Left lung (tissue), 10 donors: Measurements from ENCODE around the gene KCTD10. TPM values are rescaled to one million over a fixed set of nuclear protein-coding genes. Genes with fewer than 3 reads are reported as not detected.

Source experiments
- ATAC-seq: fragments of 200-7000 bp; cut with Tn5 transposase; one replicate; pipeline ENCODE4 v1.9.1; 2020; ENCODE audit warnings: moderate library complexity
- DNase-seq, 4 donors: peaks; one replicate each; pipeline ENCODE4 v3.0.0-alpha.2; 2013 to 2020
- H3K27ac ChIP-seq, 2 donors: fragments of 200-600 bp; sonication (generic) in 1 of 2; one replicate each; pipeline versions ENCODE4 v1.5.0 to v1.8.0; 2020 to 2021
- H3K27me3 ChIP-seq, 2 donors: fragments of 200-600 bp; sonication (generic) in 1 of 2; one replicate each; pipeline versions ENCODE4 v1.5.0 to v1.8.0; 2020 to 2021
- H3K36me3 ChIP-seq, 2 donors: fragments of 200-600 bp; sonication (generic) in 1 of 2; one replicate each; pipeline versions ENCODE4 v1.5.0 to v1.8.0; 2020 to 2021
- H3K4me1 ChIP-seq, 2 donors: fragments of 200-600 bp; one replicate each; pipeline ENCODE4 v1.8.0; 2021
- H3K4me3 ChIP-seq, 2 donors: fragments of 200-600 bp; sonication (generic) in 1 of 2; one replicate each; pipeline versions ENCODE4 v1.5.0 to v1.8.0; 2020 to 2021; ENCODE audit warnings: mild to moderate bottlenecking in 1 of 2
- H3K9me3 ChIP-seq, 2 donors: fragments of 200-600 bp; sonication (generic) in 1 of 2; one replicate each; pipeline versions ENCODE4 v1.5.0 to v1.8.0; 2020 to 2021
- intact Hi-C, 2 donors: fragments of 100-400 bp; cut with DNase I; formaldehyde crosslinking; loops; one replicate each; pipeline versions ENCODE4 v1.11.2 to v1.14.2; 2022
- polyA plus RNA-seq, 6 donors: library from polyadenylated mRNA; unstranded; fragments of 120-200 nt; gene quantifications; one replicate each; pipeline ENCODE4 v1.2.1, GENCODE V29; 2013; ENCODE audit not compliant: insufficient read length in 6 of 6
- total RNA-seq, 2 donors: library from RNA; stranded (reverse); fragmentation: NEBNext Ultra II Directional; extraction: Animal tissue kit (Norgen Biotek cat#: 25700); gene quantifications; one replicate each; pipeline ENCODE4 v1.2.1, GENCODE V29; 2021
- TF ChIP-seq, protein P1 (sequence below), 2 donors: fragments of 200-600 bp; sonication (generic) in 1 of 2; IDR thresholded peaks; one replicate each; pipeline versions ENCODE4 v1.5.0 to v1.8.0; 2021; ENCODE audit warnings: antibody characterized with exemption in 2 of 2
- donor health status: DM: no; HTN: yes; CAD: no.
- donor health status: DM: no; HTN: no; CAD: no.

KCTD10 gene
- total and polyA plus RNA-seq, 8 donors, result 42.7 to 68.2 (median 49.7) TPM

DNA sequence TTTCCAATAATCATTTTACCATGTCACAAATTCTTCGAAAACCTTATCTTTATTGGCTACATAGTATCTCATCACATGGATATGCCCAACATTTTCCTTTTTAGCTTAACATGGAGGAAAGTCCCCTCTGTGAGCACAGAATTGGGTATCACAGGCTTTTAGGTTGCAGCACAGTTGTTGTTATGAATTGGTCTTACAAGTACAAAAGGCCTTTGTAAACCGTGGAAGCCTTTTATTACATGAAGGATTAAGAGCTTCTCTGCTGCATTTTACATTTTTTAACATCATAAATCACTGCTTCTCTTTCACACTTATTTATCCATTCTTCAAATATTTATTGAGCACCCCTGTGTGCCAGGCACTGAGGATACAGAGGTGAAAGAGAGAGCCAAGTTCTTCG lies 26.5 kb upstream of the KCTD10 start:
- DNase-seq, result no peak
- H3K36me3 ChIP-seq, result peaks cover 2 to 100% of the 10 kb centered on the region in 2 donors
- no peak for ATAC-seq

GRCh38 chr12:109502332-109502731 lies 25.2 kb upstream of the KCTD10 start:
- ATAC-seq (no peak), DNase-seq (no peak)
- Histone ChIP-seq H3K4me3 (no peak overlapping the region), H3K36me3 (peaks cover 2 to 100% of the 10 kb centered on the region in 2 donors), H3K27me3 (no peaks in the 10 kb centered on the region), H3K27ac (no peak overlapping the region), H3K4me1 (no peaks in the 10 kb centered on the region), H3K9me3 (no peaks in the 10 kb centered on the region)
- TF ChIP-seq, protein P1, sequence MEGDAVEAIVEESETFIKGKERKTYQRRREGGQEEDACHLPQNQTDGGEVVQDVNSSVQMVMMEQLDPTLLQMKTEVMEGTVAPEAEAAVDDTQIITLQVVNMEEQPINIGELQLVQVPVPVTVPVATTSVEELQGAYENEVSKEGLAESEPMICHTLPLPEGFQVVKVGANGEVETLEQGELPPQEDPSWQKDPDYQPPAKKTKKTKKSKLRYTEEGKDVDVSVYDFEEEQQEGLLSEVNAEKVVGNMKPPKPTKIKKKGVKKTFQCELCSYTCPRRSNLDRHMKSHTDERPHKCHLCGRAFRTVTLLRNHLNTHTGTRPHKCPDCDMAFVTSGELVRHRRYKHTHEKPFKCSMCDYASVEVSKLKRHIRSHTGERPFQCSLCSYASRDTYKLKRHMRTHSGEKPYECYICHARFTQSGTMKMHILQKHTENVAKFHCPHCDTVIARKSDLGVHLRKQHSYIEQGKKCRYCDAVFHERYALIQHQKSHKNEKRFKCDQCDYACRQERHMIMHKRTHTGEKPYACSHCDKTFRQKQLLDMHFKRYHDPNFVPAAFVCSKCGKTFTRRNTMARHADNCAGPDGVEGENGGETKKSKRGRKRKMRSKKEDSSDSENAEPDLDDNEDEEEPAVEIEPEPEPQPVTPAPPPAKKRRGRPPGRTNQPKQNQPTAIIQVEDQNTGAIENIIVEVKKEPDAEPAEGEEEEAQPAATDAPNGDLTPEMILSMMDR (IDR thresholded peaks at IDR 0.05), result no peak
- intact Hi-C loops, result no loop called here

More for the DNA sequence above, 26.5 kb upstream of the KCTD10 start:
- intact Hi-C loops, result no loop called here
- Histone ChIP-seq H3K27me3 (no peaks in the 10 kb centered on the region), H3K9me3 (no peaks in the 10 kb centered on the region), H3K4me1 (no peaks in the 10 kb centered on the region), H3K27ac (no peak overlapping the region), H3K4me3 (no peak overlapping the region)
- TF ChIP-seq, protein P1 (IDR thresholded peaks at IDR 0.05), result no peak

- Histone ChIP-seq H3K9me3 (no peaks in the 10 kb centered on the region), H3K36me3 (peaks cover 2 to 96% of the 10 kb centered on the region in 2 donors), H3K27ac (no peak overlapping the region), H3K27me3 (no peaks in the 10 kb centered on the region), H3K4me3 (no peak overlapping the region), H3K4me1 (no peaks in the 10 kb centered on the region)
- DNase-seq, result no peak
- intact Hi-C loops, result no loop called here
- TF ChIP-seq, protein P1 (IDR thresholded peaks at IDR 0.05), result no peak
- ATAC-seq, result no peak
Measured at GRCh38 chr12:109501299-109501698, 24.2 kb upstream of the KCTD10 start.

DNA sequence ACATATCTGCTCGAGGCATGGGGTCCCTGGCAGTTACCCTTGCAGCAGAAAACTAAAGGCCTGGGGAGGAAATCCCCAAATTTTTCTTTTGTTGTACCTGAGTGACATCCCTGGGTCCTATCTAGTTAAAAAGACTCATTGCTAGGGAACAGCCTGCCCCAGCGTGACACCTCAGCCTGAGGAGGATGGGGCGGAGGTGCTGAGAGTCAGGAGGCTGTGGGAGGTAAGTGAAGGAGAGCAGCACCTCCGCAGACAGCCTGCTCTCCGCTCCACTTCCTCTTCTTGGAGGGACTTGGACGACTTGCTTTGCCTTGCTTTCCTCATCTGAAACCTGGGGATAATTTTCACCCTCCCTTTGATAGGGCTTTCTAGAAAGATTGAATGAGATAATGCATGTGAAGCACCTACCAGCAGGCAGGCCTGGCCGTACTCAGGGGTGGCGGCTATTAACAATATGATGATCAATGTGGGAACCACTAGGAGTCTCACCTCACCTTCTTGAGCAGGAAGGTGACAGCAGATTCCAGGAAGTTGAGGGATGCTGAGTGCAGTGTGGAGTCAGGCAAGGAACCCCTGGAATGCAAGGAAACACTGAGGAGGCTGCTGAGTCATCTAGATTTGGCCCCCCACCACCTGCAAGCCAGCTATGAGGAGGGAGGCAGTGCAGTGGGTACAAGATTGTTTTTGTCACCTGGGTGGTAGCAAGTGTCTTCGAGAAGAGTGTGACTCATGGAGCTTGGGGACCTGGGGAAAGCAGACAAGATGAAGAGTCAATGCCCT lies 23.5 kb upstream of the KCTD10 start:
- intact Hi-C loops, result no loop called here
- DNase-seq (no peak), ATAC-seq (no peak)
- Histone ChIP-seq H3K4me3 (no peak overlapping the region), H3K9me3 (no peaks in the 10 kb centered on the region), H3K27ac (no peak overlapping the region), H3K27me3 (no peaks in the 10 kb centered on the region), H3K36me3 (peaks cover 2 to 96% of the 10 kb centered on the region in 2 donors), H3K4me1 (no peaks in the 10 kb centered on the region)
- TF ChIP-seq, protein P1 (IDR thresholded peaks at IDR 0.05), result no peak

- Histone ChIP-seq H3K36me3 (peaks cover 2 to 96% of the 10 kb centered on the region in 2 donors), H3K4me1 (no peaks in the 10 kb centered on the region), H3K27ac (no peak overlapping the region), H3K9me3 (no peaks in the 10 kb centered on the region), H3K4me3 (no peak overlapping the region), H3K27me3 (no peaks in the 10 kb centered on the region)
- DNase-seq (no peak), ATAC-seq (no peak)
- intact Hi-C loops, result no loop called here
- TF ChIP-seq, protein P1 (IDR thresholded peaks at IDR 0.05), result no peak
Measured at GRCh38 chr12:109497675-109498074, 20.6 kb upstream of the KCTD10 start.
